K562 (cell line): ENCODE results near the gene TIMP1. TPM values are rescaled to one million over a fixed set of nuclear protein-coding genes. Genes with fewer than 3 reads are reported as not detected.

Experiments used
- ATF6 ChIP-seq: sonication (generic); formaldehyde crosslinking; IDR thresholded peaks from 2 replicates; pipeline ENCODE4 v1.4.0; 2020; ENCODE audit warnings: mild to moderate bottlenecking, missing genetic modification reagents
- CBX5 ChIP-seq: IDR thresholded peaks from 2 replicates; pipeline ENCODE4 v1.6.1; 2014; ENCODE audit warnings: low read depth, borderline replicate concordance
- CHCHD3 ChIP-seq: fragments of 250-450 bp; sonication (Bioruptor Pico); IDR thresholded peaks from 2 replicates; pipeline ENCODE4 v2.1.2; 2022; ENCODE audit warnings: mild to moderate bottlenecking
- ELK3 ChIP-seq: fragments of 450-650 bp; formaldehyde crosslinking; IDR thresholded peaks from 2 replicates; pipeline ENCODE4 v1.4.0; 2020; ENCODE audit warnings: mild to moderate bottlenecking
- ETS2 ChIP-seq: IDR thresholded peaks from 2 replicates; pipeline ENCODE4 v1.6.1; 2016; ENCODE audit warnings: borderline replicate concordance, missing genetic modification characterization, mild to moderate bottlenecking, moderate library complexity, missing compliant biosample characterization; ENCODE audit not compliant: poor library complexity, severe bottlenecking
- IRF1 ChIP-seq: sonication (generic); formaldehyde crosslinking; IDR thresholded peaks from 2 replicates; pipeline ENCODE4 v1.8.0; 2022; ENCODE audit warnings: missing genetic modification reagents, mild to moderate bottlenecking, borderline replicate concordance
- KDM5B ChIP-seq: fragments of 200-600 bp; sonication (generic); IDR thresholded peaks from 2 replicates; pipeline ENCODE4 v1.6.1; 2012; ENCODE audit warnings: low read depth, mild to moderate bottlenecking, moderate library complexity, low read length, control low read depth, inconsistent platforms; ENCODE audit not compliant: insufficient replicate concordance
- MTA1 ChIP-seq: fragments of 450-650 bp; IDR thresholded peaks from 2 replicates; pipeline ENCODE4 v1.6.1; 2017; ENCODE audit warnings: borderline replicate concordance
- NR2C2 ChIP-seq, 2 experiments: fragments of 200-800 bp in 1 of 2; sonication (Bioruptor generic) in 1 of 2; sonication (generic) in 1 of 2; formaldehyde crosslinking in 1 of 2; IDR thresholded peaks; 2 replicates each; pipeline versions ENCODE4 v1.6.1 to v1.8.0; 2016 to 2022; ENCODE audit warnings: mild to moderate bottlenecking in 1 of 2, missing compliant biosample characterization in 1 of 2, missing genetic modification characterization in 1 of 2, missing genetic modification reagents in 1 of 2
- POLR2G ChIP-seq: fragments of 200-400 bp; formaldehyde crosslinking; IDR thresholded peaks from 2 replicates; pipeline ENCODE4 v1.6.1; 2017; ENCODE audit warnings: low read depth, mild to moderate bottlenecking, antibody characterized with exemption, low read length, moderate library complexity
- PTBP1 ChIP-seq: fragments of 200-400 bp; formaldehyde crosslinking; IDR thresholded peaks from 2 replicates; pipeline ENCODE4 v1.6.1; 2017; ENCODE audit warnings: low read depth, low read length
- RBBP5 ChIP-seq: fragments of 200-600 bp; sonication (generic); IDR thresholded peaks from 2 replicates; pipeline ENCODE4 v1.6.1; 2012; ENCODE audit warnings: borderline replicate concordance, mild to moderate bottlenecking, low read length, control low read depth, inconsistent platforms; ENCODE audit not compliant: insufficient read depth, poor library complexity, severe bottlenecking
- TFE3 ChIP-seq: fragments of 450-650 bp; formaldehyde crosslinking; IDR thresholded peaks from 2 replicates; pipeline ENCODE4 v1.4.0; 2020; ENCODE audit warnings: mild to moderate bottlenecking, mixed read lengths
- ZNF57 ChIP-seq: fragments of 450-650 bp; formaldehyde crosslinking; IDR thresholded peaks from 2 replicates; pipeline ENCODE4 v1.4.0; 2020; ENCODE audit warnings: mild to moderate bottlenecking, moderate library complexity
- polyA plus RNA-seq, 8 experiments: library from polyadenylated mRNA; depleted of rRNA in 4 of 8; stranded (reverse) in 5 of 8; unstranded in 3 of 8; fragments of >200 nt; fragmentation: Nextera tagmentation in 2 of 8; fragmentation: Illumina TruSeq in 1 of 8; extraction: Ambion mirVana in 2 of 8; extraction: Trizol in 1 of 8; gene quantifications; 2 replicates each; pipeline versions ENCODE4 v1.2.1 to v1.2.3, GENCODE V29; 2011 to 2014; ENCODE audit warnings: inconsistent platforms in 1 of 8, missing spikeins in 1 of 8
- total RNA-seq, 7 experiments: library from RNA; depleted of rRNA in 6 of 7; stranded (reverse); fragments of >200 nt in 6 of 7; fragmentation: Illumina TruSeq in 2 of 7; extraction: Trizol in 2 of 7; gene quantifications; 2 replicates each; pipeline versions ENCODE4 v1.2.1 to v1.2.3, GENCODE V29; 2011 to 2021; ENCODE audit warnings: low replicate concordance in 1 of 7
- TF ChIP-seq, protein P1 (sequence below), 3 experiments: IDR thresholded peaks in 2 of 3; conservative IDR thresholded peaks in 1 of 3; 2 replicates each; pipeline ENCODE4 v1.5.1; 2011 to 2012; ENCODE audit warnings: low read length in 3 of 3, mild to moderate bottlenecking in 3 of 3, control low read depth in 2 of 3, improper control_type of control experiment in 1 of 3, inconsistent platforms in 1 of 3, low read depth in 1 of 3, mixed read lengths in 1 of 3, moderate library complexity in 1 of 3; ENCODE audit not compliant: insufficient read depth in 2 of 3
- TF ChIP-seq, protein P2 (sequence below): IDR thresholded peaks from 3 replicates; pipeline ENCODE4 v1.6.1; 2011; ENCODE audit warnings: borderline replicate concordance, mild to moderate bottlenecking; ENCODE audit not compliant: insufficient read length, insufficient read depth

TIMP1 gene
- total and polyA plus RNA-seq, 9 of the 15 experiments (the other 6 are each of a cell fraction or from before 2014, with no cell fraction given): 115 to 699 (median 273) TPM

GRCh38 chrX:47581731-47582647 lies at the start of gene TIMP1 (continued):
- TF ChIP-seq, protein P1, sequence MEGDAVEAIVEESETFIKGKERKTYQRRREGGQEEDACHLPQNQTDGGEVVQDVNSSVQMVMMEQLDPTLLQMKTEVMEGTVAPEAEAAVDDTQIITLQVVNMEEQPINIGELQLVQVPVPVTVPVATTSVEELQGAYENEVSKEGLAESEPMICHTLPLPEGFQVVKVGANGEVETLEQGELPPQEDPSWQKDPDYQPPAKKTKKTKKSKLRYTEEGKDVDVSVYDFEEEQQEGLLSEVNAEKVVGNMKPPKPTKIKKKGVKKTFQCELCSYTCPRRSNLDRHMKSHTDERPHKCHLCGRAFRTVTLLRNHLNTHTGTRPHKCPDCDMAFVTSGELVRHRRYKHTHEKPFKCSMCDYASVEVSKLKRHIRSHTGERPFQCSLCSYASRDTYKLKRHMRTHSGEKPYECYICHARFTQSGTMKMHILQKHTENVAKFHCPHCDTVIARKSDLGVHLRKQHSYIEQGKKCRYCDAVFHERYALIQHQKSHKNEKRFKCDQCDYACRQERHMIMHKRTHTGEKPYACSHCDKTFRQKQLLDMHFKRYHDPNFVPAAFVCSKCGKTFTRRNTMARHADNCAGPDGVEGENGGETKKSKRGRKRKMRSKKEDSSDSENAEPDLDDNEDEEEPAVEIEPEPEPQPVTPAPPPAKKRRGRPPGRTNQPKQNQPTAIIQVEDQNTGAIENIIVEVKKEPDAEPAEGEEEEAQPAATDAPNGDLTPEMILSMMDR (IDR thresholded peaks at IDR 0.05 in 2 of 3, conservative IDR thresholded peaks at IDR 0.05 in 1 of 3; ENCODE audit: insufficient read depth in 2 of 3, low read depth in 1 of 3, low read length in 3 of 3): no peak
- TF ChIP-seq CBX5 (no peak), IRF1 (no peak), PTBP1 (no peak), ZNF57 (CRISPR knock-in tag) (no peak), ATF6 (CRISPR knock-in tag) (no peak), MTA1 (peak; percentile 72), KDM5B (peak; percentile 42), TFE3 (CRISPR knock-in tag) (no peak), NR2C2 (CRISPR knock-in tag; IDR thresholded peaks at IDR 0.05) (no peak), NR2C2 (tag; IDR thresholded peaks at IDR 0.05) (peak; percentile 45; the same call in 1 of the 2 replicates), POLR2G (peak; percentile 96), RBBP5 (no peak), ETS2 (no peak), ELK3 (no peak), CHCHD3 (CRISPR knock-in tag) (no peak)
- TF ChIP-seq, protein P2, sequence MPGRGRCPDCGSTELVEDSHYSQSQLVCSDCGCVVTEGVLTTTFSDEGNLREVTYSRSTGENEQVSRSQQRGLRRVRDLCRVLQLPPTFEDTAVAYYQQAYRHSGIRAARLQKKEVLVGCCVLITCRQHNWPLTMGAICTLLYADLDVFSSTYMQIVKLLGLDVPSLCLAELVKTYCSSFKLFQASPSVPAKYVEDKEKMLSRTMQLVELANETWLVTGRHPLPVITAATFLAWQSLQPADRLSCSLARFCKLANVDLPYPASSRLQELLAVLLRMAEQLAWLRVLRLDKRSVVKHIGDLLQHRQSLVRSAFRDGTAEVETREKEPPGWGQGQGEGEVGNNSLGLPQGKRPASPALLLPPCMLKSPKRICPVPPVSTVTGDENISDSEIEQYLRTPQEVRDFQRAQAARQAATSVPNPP: no peak
